Neuronal stem cell (in vitro differentiated cells): Measurements from ENCODE around the gene SPRED1.
A peak's percentile ranks its signal among the peaks of the same experiment; 100 is the strongest.

ENCODE experiments used
- DNase-seq: peaks from one replicate; pipeline ENCODE4 v3.0.0-alpha.2; 2013; ENCODE audit warnings: low spot score
- H2AFZ ChIP-seq: one replicate; pipeline ENCODE4 v1.6.1; 2013; ENCODE audit warnings: mild to moderate bottlenecking, low read length, inconsistent platforms
- H2AK5ac ChIP-seq: 2 replicates; pipeline ENCODE4 v1.6.1; 2013; ENCODE audit warnings: low read depth, mild to moderate bottlenecking, inconsistent platforms, low read length, moderate library complexity, mixed read lengths
- H2BK120ac ChIP-seq: 2 replicates; pipeline ENCODE4 v1.6.1; 2013; ENCODE audit warnings: low read depth, mild to moderate bottlenecking, inconsistent platforms, low read length, moderate library complexity, mixed read lengths
- H2BK12ac ChIP-seq: one replicate; pipeline ENCODE4 v1.6.1; 2013; ENCODE audit warnings: low read length, inconsistent platforms
- H2BK15ac ChIP-seq: 2 replicates; pipeline ENCODE4 v1.6.1; 2013; ENCODE audit warnings: mild to moderate bottlenecking, low read length, inconsistent platforms, mixed read lengths
- H2BK5ac ChIP-seq: one replicate; pipeline ENCODE4 v1.6.1; 2013; ENCODE audit warnings: inconsistent platforms, mild to moderate bottlenecking, low read length, moderate library complexity
- H3K14ac ChIP-seq: one replicate; pipeline ENCODE4 v1.6.1; 2013; ENCODE audit warnings: low read length, inconsistent platforms
- H3K18ac ChIP-seq: 2 replicates; pipeline ENCODE4 v1.6.1; 2013; ENCODE audit warnings: low read length, inconsistent platforms
- H3K23ac ChIP-seq: 2 replicates; pipeline ENCODE4 v1.6.1; 2013; ENCODE audit warnings: low read depth, mild to moderate bottlenecking, mixed read lengths, low read length, inconsistent platforms; ENCODE audit not compliant: poor library complexity
- H3K27ac ChIP-seq: replicated peaks from 3 replicates; pipeline ENCODE4 v1.5.1; 2013; ENCODE audit warnings: low read length, inconsistent platforms
- H3K27me3 ChIP-seq, 3 experiments: 2 replicates each; pipeline ENCODE4 v1.6.1; 2013; ENCODE audit warnings: low read length in 3 of 3, mild to moderate bottlenecking in 2 of 3, inconsistent platforms in 1 of 3, low read depth in 1 of 3, mixed read lengths in 1 of 3, moderate library complexity in 1 of 3; ENCODE audit not compliant: control insufficient read depth in 3 of 3, insufficient read depth in 3 of 3
- H3K36me3 ChIP-seq, 2 donors: replicated peaks in 1 of 2; 2 replicates each; pipeline ENCODE4 v1.6.1; 2013; ENCODE audit warnings: low read length in 2 of 2; ENCODE audit not compliant: control insufficient read depth in 2 of 2, insufficient read depth in 2 of 2
- H3K4ac ChIP-seq: 2 replicates; pipeline ENCODE4 v1.6.1; 2013; ENCODE audit warnings: inconsistent platforms, mild to moderate bottlenecking, low read length, moderate library complexity
- H3K4me1 ChIP-seq, 2 donors: 1 replicate in 1 of 2; 2 replicates in 1 of 2; pipeline ENCODE4 v1.6.1; 2013; ENCODE audit warnings: low read length in 2 of 2, low read depth in 1 of 2; ENCODE audit not compliant: control insufficient read depth in 2 of 2, insufficient read depth in 1 of 2
- H3K4me2 ChIP-seq: one replicate; pipeline ENCODE4 v1.6.1; 2013; ENCODE audit warnings: mild to moderate bottlenecking, low read length, inconsistent platforms; ENCODE audit not compliant: insufficient read depth, poor library complexity, severe bottlenecking
- H3K4me3 ChIP-seq, 2 donors: 2 replicates each; pipeline ENCODE4 v1.5.1; 2013; ENCODE audit warnings: low read length in 2 of 2, mild to moderate bottlenecking in 2 of 2, inconsistent platforms in 1 of 2, moderate library complexity in 1 of 2
- H3K79me1 ChIP-seq: one replicate; pipeline ENCODE4 v1.6.1; 2013; ENCODE audit warnings: low read depth, mild to moderate bottlenecking, inconsistent platforms, low read length, moderate library complexity
- H3K9ac ChIP-seq: one replicate; pipeline ENCODE4 v1.6.1; 2013; ENCODE audit warnings: mild to moderate bottlenecking, low read depth, low read length, inconsistent platforms; ENCODE audit not compliant: poor library complexity
- H3K9me3 ChIP-seq, 2 donors: replicated peaks in 1 of 2; 2 replicates each; pipeline versions ENCODE3 to v1.6.1; 2013; ENCODE audit warnings: low read length in 2 of 2, mild to moderate bottlenecking in 2 of 2, inconsistent platforms in 1 of 2, low read depth in 1 of 2, mixed read lengths in 1 of 2, moderate library complexity in 1 of 2; ENCODE audit not compliant: control insufficient read depth in 2 of 2, insufficient read depth in 1 of 2
- H4K8ac ChIP-seq: one replicate; pipeline ENCODE4 v1.6.1; 2013; ENCODE audit warnings: low read depth, mild to moderate bottlenecking, inconsistent platforms, low read length, moderate library complexity
- H4K91ac ChIP-seq: one replicate; pipeline ENCODE4 v1.6.1; 2013; ENCODE audit warnings: low read length, low read depth, mild to moderate bottlenecking, inconsistent platforms; ENCODE audit not compliant: poor library complexity
- WGBS, 2 donors: extraction: QIAGEN DNeasy Blood & Tissue Kit; methylation state at CpG; one replicate each; pipeline ENCODE4 v1.1.7; 2013; ENCODE audit warnings: missing lambda C conversion rate in 2 of 2, mixed read lengths in 1 of 2; ENCODE audit not compliant: insufficient read length in 2 of 2, insufficient replicate concordance in 1 of 2; ENCODE audit errors: extremely low coverage in 2 of 2; 5-methylcytosine and 5-hydroxymethylcytosine counted together

The SPRED1 gene

DNA sequence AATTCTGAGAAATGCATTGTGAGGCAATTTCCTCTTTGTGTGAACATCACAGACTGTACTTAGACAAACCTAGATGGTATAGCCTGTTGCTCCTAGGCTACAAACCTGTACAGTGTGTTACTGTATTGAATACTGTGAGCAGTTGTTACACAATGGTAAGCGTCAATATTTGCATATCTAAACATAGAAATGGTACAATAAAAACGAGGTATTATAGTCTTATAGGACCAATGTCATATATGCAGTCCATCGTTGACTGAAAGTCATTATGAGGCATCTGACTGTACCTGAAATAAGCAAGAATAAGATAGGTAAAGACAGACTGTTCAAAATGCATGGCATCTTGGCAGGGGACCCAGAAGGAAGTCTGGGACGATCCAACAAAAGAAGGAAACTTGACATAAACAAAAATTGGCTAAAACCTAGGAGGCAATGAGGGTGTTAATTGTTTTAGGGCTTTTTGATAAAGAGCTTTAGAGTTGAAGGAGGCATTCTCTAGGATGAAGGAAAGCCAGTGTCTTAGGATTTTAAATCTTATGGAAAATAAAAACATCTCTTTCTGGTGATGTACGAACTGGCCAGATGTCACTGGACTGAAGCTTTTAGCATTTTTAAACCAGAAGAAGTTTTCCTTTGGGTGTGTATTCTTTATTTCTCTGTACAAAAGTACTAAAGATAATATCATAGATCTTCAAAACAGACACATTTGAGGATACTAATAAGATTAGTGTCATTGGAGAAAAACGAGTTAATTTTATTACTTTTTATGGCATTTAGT lies 9.2 kb upstream of the SPRED1 start:
- Histone ChIP-seq H3K4ac (no peak overlapping the region), H3K9me3 (no peaks in the 10 kb centered on the region), H2BK5ac (no peak overlapping the region), H3K23ac (no peak overlapping the region), H2BK12ac (no peak overlapping the region), H3K18ac (no peak overlapping the region), H3K36me3 (no peaks in the 10 kb centered on the region), H2BK120ac (no peak overlapping the region), H3K9ac (no peak overlapping the region), H2BK15ac (no peak overlapping the region), H3K4me2 (no peak overlapping the region), H3K79me1 (no peaks in the 10 kb centered on the region), H2AK5ac (no peak overlapping the region), H4K8ac (no peak overlapping the region), H3K4me3 (no peak overlapping the region), H3K27me3 (no peaks in the 10 kb centered on the region), H4K91ac (no peak overlapping the region), H3K27ac (no peak overlapping the region), H2AFZ (no peak overlapping the region), H3K14ac (no peak overlapping the region), H3K4me1 (peaks cover 0 to 4% of the 10 kb centered on the region in 2 donors)
- no peak for DNase-seq
- WGBS, 2 donors: no CpG with 5 or more reads among the region's 6 CpGs

DNA sequence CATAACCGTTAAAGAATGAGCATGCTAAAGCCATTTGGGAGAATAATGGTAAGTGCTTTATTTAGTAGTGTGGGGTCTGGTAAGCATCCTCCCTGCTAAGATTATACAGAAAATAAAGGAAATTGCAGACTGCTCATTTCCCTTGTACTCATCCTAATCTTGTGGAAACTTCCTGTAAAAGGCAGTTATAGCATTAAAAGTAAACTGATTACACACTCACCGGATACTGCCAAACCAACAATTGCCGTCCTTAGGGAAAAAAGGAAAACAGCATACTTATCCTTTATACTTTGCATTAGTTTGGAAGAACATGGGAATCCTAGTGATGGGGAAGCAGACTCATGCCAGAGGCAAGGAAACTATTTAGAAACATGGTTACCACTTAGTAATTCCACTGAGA lies 5.3 kb upstream of the SPRED1 start:
- no peaks in the 10 kb centered on the region for H3K9me3 ChIP-seq
- H3K79me1 ChIP-seq: no peaks in the 10 kb centered on the region
- H3K18ac ChIP-seq: no peak overlapping the region
- H3K4me3 ChIP-seq: no peak overlapping the region
- H2BK12ac ChIP-seq: no peak overlapping the region
- no peaks in the 10 kb centered on the region for H3K36me3 ChIP-seq
- no peak overlapping the region for H2BK5ac ChIP-seq
- no peak overlapping the region for H3K14ac ChIP-seq
- no peak for DNase-seq
- H3K27ac ChIP-seq: no peak overlapping the region
- no peak overlapping the region for H2BK120ac ChIP-seq
- no peaks in the 10 kb centered on the region for H3K27me3 ChIP-seq
- no peak overlapping the region for H3K23ac ChIP-seq
- H2AFZ ChIP-seq: no peak overlapping the region
- no peak overlapping the region for H3K4ac ChIP-seq
- no peak overlapping the region for H3K4me2 ChIP-seq
- no peak overlapping the region for H4K8ac ChIP-seq
- H2AK5ac ChIP-seq: no peak overlapping the region
- WGBS, 2 donors: no CpG with 5 or more reads among the region's 3 CpGs
- H4K91ac ChIP-seq: no peak overlapping the region
- no peak overlapping the region for H3K9ac ChIP-seq
- H3K4me1 ChIP-seq: peaks cover 8 to 12% of the 10 kb centered on the region in 2 donors
- H2BK15ac ChIP-seq: no peak overlapping the region

DNA sequence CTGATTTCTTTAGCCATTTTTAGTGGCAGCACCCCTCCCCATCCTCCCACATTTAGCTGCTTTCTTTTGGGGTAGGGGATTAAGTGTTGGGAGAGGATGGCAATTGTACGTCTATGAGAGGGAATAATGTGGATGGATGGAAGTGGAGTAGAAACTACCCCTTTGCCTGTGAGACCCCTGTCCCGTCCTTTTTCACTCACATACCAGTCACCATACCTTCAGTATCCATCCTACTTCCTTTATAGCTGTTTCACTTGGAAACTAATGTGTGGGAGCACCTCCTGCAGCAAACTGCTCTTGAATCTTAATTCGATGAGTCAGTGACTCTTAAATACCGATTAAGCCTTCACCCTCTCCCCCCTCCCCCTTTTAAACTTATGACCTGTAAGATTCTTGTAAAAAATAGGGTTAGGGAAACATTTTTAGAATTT lies 730 bp downstream of the SPRED1 start:
- peak overlapping the region; percentile 76 to 99 for H3K4me3 ChIP-seq
- no peak overlapping the region for H4K8ac ChIP-seq
- H4K91ac ChIP-seq: no peak overlapping the region
- H3K27me3 ChIP-seq: no peaks in the 10 kb centered on the region
- no peak overlapping the region for H3K23ac ChIP-seq
- no CpG with 5 or more reads among the region's 4 CpGs for WGBS, 2 donors
- H2BK120ac ChIP-seq: peak overlapping the region; percentile 81
- H3K18ac ChIP-seq: peak overlapping the region; percentile 99
- no peak overlapping the region for H2BK12ac ChIP-seq
- peaks cover 4 to 22% of the 10 kb centered on the region in 2 donors for H3K4me1 ChIP-seq
- no peaks in the 10 kb centered on the region for H3K9me3 ChIP-seq
- H2BK15ac ChIP-seq: no peak overlapping the region
- no peak overlapping the region for H2AFZ ChIP-seq
- no peaks in the 10 kb centered on the region for H3K79me1 ChIP-seq
- peak overlapping the region; percentile 40 for H3K4me2 ChIP-seq
- H3K4ac ChIP-seq: no peak overlapping the region
- H3K9ac ChIP-seq: peak overlapping the region; percentile 95
- no peak overlapping the region for H2AK5ac ChIP-seq
- H3K14ac ChIP-seq: no peak overlapping the region
- H2BK5ac ChIP-seq: peak overlapping the region; percentile 98
- DNase-seq: peak; percentile 36
- H3K36me3 ChIP-seq: peaks cover 0 to 18% of the 10 kb centered on the region in 2 donors
- peak overlapping the region; percentile 100 for H3K27ac ChIP-seq

DNA sequence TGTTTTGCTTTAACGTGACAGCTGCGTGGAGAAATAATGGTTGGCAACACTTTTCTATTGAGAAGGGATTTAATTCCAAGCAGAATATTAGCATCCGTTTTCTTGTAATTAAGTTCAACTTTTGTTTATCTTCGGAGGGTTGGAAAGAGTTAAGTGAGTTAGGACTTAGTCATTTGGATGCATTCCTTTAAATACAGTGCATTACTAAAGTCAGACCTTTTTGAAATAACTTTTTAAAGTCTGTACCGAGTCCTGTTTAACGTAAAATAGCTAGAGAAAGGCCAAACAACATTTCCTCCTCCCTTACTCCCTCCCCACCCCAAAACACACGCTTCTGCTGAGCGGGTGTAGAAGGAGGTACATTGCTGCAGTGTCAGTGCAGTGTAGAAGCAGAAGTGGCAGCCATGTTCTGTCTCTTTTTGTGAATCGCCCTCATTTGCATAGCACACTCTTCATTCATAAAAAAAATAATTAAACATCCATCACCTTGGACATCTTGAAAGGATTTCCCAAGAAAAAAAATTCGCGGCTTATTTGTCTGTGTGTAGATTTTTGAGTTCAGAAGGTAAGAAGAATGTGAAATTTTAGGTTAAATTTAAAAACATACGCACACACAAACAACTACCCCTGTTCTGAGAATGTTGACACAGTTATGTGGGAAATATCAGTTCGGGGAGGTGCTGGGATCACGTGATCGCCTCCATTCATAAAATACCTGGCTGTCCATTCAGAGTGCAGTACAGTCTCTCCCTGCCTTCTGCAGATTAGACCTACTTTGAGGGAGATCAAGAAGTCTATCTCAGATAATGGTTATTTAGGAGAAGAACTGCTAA lies 1.6 kb downstream of the SPRED1 start:
- no peak overlapping the region for H2BK120ac ChIP-seq
- no peak overlapping the region for H3K4ac ChIP-seq
- H3K9me3 ChIP-seq: no peaks in the 10 kb centered on the region
- no peaks in the 10 kb centered on the region for H3K79me1 ChIP-seq
- H3K4me2 ChIP-seq: peak overlapping the region; percentile 71
- no peak overlapping the region for H3K23ac ChIP-seq
- H2AK5ac ChIP-seq: no peak overlapping the region
- H2BK15ac ChIP-seq: no peak overlapping the region
- H3K4me3 ChIP-seq: peak overlapping the region; percentile 76 to 99
- H4K8ac ChIP-seq: no peak overlapping the region
- peaks cover 0 to 19% of the 10 kb centered on the region in 2 donors for H3K36me3 ChIP-seq
- H3K18ac ChIP-seq: no peak overlapping the region
- H2AFZ ChIP-seq: no peak overlapping the region
- no peak overlapping the region for H3K27ac ChIP-seq
- no peak overlapping the region for H2BK5ac ChIP-seq
- no peak overlapping the region for H2BK12ac ChIP-seq
- no peak overlapping the region for H3K9ac ChIP-seq
- WGBS, 2 donors: no CpG with 5 or more reads among the region's 15 CpGs
- H3K14ac ChIP-seq: no peak overlapping the region
- no peak for DNase-seq
- peaks cover 4 to 20% of the 10 kb centered on the region in 2 donors for H3K4me1 ChIP-seq
- no peak overlapping the region for H4K91ac ChIP-seq
- H3K27me3 ChIP-seq: no peaks in the 10 kb centered on the region
